HG02623 (cell line): Measurements from ENCODE around the gene MGLL.
A peak's percentile ranks its signal among the peaks of the same experiment; 100 is the strongest.

ENCODE experiments used
- ATAC-seq: cut with Tn5 transposase; IDR thresholded peaks from one replicate; pipeline ENCODE4 v1.9.1; 2021; ENCODE audit warnings: moderate library complexity; ENCODE audit not compliant: unreplicated experiment

Gene MGLL

GRCh38 chr3:127760361-127760760 is 62.0 kb downstream of the MGLL start:
- no peak for ATAC-seq

- ATAC-seq: no peak
Measured at GRCh38 chr3:127759826-127760225, 62.5 kb downstream of the MGLL start.

- ATAC-seq: no peak
Measured at GRCh38 chr3:127758013-127758412, 64.3 kb downstream of the MGLL start.

- ATAC-seq: no peak
Measured at GRCh38 chr3:127755305-127755681, 67.0 kb downstream of the MGLL start.

GRCh38 chr3:127754411-127755304 is 67.7 kb downstream of the MGLL start:
- ATAC-seq: no peak

GRCh38 chr3:127753898-127754410 is 68.4 kb downstream of the MGLL start:
- ATAC-seq: no peak

- no peak for ATAC-seq
Measured at GRCh38 chr3:127753338-127753737, 69.0 kb downstream of the MGLL start.

GRCh38 chr3:127751782-127752181 is 70.5 kb downstream of the MGLL start:
- ATAC-seq: no peak

- ATAC-seq: no peak
Measured at GRCh38 chr3:127751163-127751621, 71.1 kb downstream of the MGLL start.

- peak; percentile 34 for ATAC-seq
Measured at GRCh38 chr3:127750226-127751031, 71.9 kb downstream of the MGLL start.

GRCh38 chr3:127749787-127750225 is 72.5 kb downstream of the MGLL start:
- no peak for ATAC-seq

GRCh38 chr3:127749361-127749760 is 73.0 kb downstream of the MGLL start:
- no peak for ATAC-seq

- no peak for ATAC-seq
Measured at GRCh38 chr3:127748754-127749327, 73.5 kb downstream of the MGLL start.

GRCh38 chr3:127747751-127748521 is 74.4 kb downstream of the MGLL start:
- no peak for ATAC-seq

GRCh38 chr3:127747066-127747465 is 75.2 kb downstream of the MGLL start:
- ATAC-seq: no peak

GRCh38 chr3:127746400-127747057 is 75.8 kb downstream of the MGLL start:
- no peak for ATAC-seq

GRCh38 chr3:127745656-127746399 is 76.5 kb downstream of the MGLL start:
- ATAC-seq: no peak

GRCh38 chr3:127744875-127745274 is 77.4 kb downstream of the MGLL start:
- ATAC-seq: no peak

- ATAC-seq: no peak
Measured at GRCh38 chr3:127744253-127744815, 78.0 kb downstream of the MGLL start.
